Neuronal stem cell (in vitro differentiated cells): Measurements from ENCODE around the gene SUCNR1.

ENCODE experiments used
- DNase-seq: peaks from one replicate; pipeline ENCODE4 v3.0.0-alpha.2; 2013; ENCODE audit warnings: low spot score
- H2AFZ ChIP-seq: one replicate; pipeline ENCODE4 v1.6.1; 2013; ENCODE audit warnings: mild to moderate bottlenecking, low read length, inconsistent platforms
- H2AK5ac ChIP-seq: 2 replicates; pipeline ENCODE4 v1.6.1; 2013; ENCODE audit warnings: low read depth, mild to moderate bottlenecking, inconsistent platforms, low read length, moderate library complexity, mixed read lengths
- H2BK120ac ChIP-seq: 2 replicates; pipeline ENCODE4 v1.6.1; 2013; ENCODE audit warnings: low read depth, mild to moderate bottlenecking, inconsistent platforms, low read length, moderate library complexity, mixed read lengths
- H2BK12ac ChIP-seq: one replicate; pipeline ENCODE4 v1.6.1; 2013; ENCODE audit warnings: low read length, inconsistent platforms
- H2BK15ac ChIP-seq: 2 replicates; pipeline ENCODE4 v1.6.1; 2013; ENCODE audit warnings: mild to moderate bottlenecking, low read length, inconsistent platforms, mixed read lengths
- H2BK5ac ChIP-seq: one replicate; pipeline ENCODE4 v1.6.1; 2013; ENCODE audit warnings: inconsistent platforms, mild to moderate bottlenecking, low read length, moderate library complexity
- H3K14ac ChIP-seq: one replicate; pipeline ENCODE4 v1.6.1; 2013; ENCODE audit warnings: low read length, inconsistent platforms
- H3K18ac ChIP-seq: 2 replicates; pipeline ENCODE4 v1.6.1; 2013; ENCODE audit warnings: low read length, inconsistent platforms
- H3K23ac ChIP-seq: 2 replicates; pipeline ENCODE4 v1.6.1; 2013; ENCODE audit warnings: low read depth, mild to moderate bottlenecking, mixed read lengths, low read length, inconsistent platforms; ENCODE audit not compliant: poor library complexity
- H3K27ac ChIP-seq: replicated peaks from 3 replicates; pipeline ENCODE4 v1.5.1; 2013; ENCODE audit warnings: low read length, inconsistent platforms
- H3K27me3 ChIP-seq, 3 experiments: 2 replicates each; pipeline ENCODE4 v1.6.1; 2013; ENCODE audit warnings: low read length in 3 of 3, mild to moderate bottlenecking in 2 of 3, inconsistent platforms in 1 of 3, low read depth in 1 of 3, mixed read lengths in 1 of 3, moderate library complexity in 1 of 3; ENCODE audit not compliant: control insufficient read depth in 3 of 3, insufficient read depth in 3 of 3
- H3K36me3 ChIP-seq, 2 donors: replicated peaks in 1 of 2; 2 replicates each; pipeline ENCODE4 v1.6.1; 2013; ENCODE audit warnings: low read length in 2 of 2; ENCODE audit not compliant: control insufficient read depth in 2 of 2, insufficient read depth in 2 of 2
- H3K4ac ChIP-seq: 2 replicates; pipeline ENCODE4 v1.6.1; 2013; ENCODE audit warnings: inconsistent platforms, mild to moderate bottlenecking, low read length, moderate library complexity
- H3K4me1 ChIP-seq, 2 donors: 1 replicate in 1 of 2; 2 replicates in 1 of 2; pipeline ENCODE4 v1.6.1; 2013; ENCODE audit warnings: low read length in 2 of 2, low read depth in 1 of 2; ENCODE audit not compliant: control insufficient read depth in 2 of 2, insufficient read depth in 1 of 2
- H3K4me2 ChIP-seq: one replicate; pipeline ENCODE4 v1.6.1; 2013; ENCODE audit warnings: mild to moderate bottlenecking, low read length, inconsistent platforms; ENCODE audit not compliant: insufficient read depth, poor library complexity, severe bottlenecking
- H3K4me3 ChIP-seq, 2 donors: 2 replicates each; pipeline ENCODE4 v1.5.1; 2013; ENCODE audit warnings: low read length in 2 of 2, mild to moderate bottlenecking in 2 of 2, inconsistent platforms in 1 of 2, moderate library complexity in 1 of 2
- H3K79me1 ChIP-seq: one replicate; pipeline ENCODE4 v1.6.1; 2013; ENCODE audit warnings: low read depth, mild to moderate bottlenecking, inconsistent platforms, low read length, moderate library complexity
- H3K9ac ChIP-seq: one replicate; pipeline ENCODE4 v1.6.1; 2013; ENCODE audit warnings: mild to moderate bottlenecking, low read depth, low read length, inconsistent platforms; ENCODE audit not compliant: poor library complexity
- H3K9me3 ChIP-seq, 2 donors: replicated peaks in 1 of 2; 2 replicates each; pipeline versions ENCODE3 to v1.6.1; 2013; ENCODE audit warnings: low read length in 2 of 2, mild to moderate bottlenecking in 2 of 2, inconsistent platforms in 1 of 2, low read depth in 1 of 2, mixed read lengths in 1 of 2, moderate library complexity in 1 of 2; ENCODE audit not compliant: control insufficient read depth in 2 of 2, insufficient read depth in 1 of 2
- H4K8ac ChIP-seq: one replicate; pipeline ENCODE4 v1.6.1; 2013; ENCODE audit warnings: low read depth, mild to moderate bottlenecking, inconsistent platforms, low read length, moderate library complexity
- H4K91ac ChIP-seq: one replicate; pipeline ENCODE4 v1.6.1; 2013; ENCODE audit warnings: low read length, low read depth, mild to moderate bottlenecking, inconsistent platforms; ENCODE audit not compliant: poor library complexity
- WGBS, 2 donors: extraction: QIAGEN DNeasy Blood & Tissue Kit; methylation state at CpG; one replicate each; pipeline ENCODE4 v1.1.7; 2013; ENCODE audit warnings: missing lambda C conversion rate in 2 of 2, mixed read lengths in 1 of 2; ENCODE audit not compliant: insufficient read length in 2 of 2, insufficient replicate concordance in 1 of 2; ENCODE audit errors: extremely low coverage in 2 of 2; 5-methylcytosine and 5-hydroxymethylcytosine counted together

The SUCNR1 gene

DNA sequence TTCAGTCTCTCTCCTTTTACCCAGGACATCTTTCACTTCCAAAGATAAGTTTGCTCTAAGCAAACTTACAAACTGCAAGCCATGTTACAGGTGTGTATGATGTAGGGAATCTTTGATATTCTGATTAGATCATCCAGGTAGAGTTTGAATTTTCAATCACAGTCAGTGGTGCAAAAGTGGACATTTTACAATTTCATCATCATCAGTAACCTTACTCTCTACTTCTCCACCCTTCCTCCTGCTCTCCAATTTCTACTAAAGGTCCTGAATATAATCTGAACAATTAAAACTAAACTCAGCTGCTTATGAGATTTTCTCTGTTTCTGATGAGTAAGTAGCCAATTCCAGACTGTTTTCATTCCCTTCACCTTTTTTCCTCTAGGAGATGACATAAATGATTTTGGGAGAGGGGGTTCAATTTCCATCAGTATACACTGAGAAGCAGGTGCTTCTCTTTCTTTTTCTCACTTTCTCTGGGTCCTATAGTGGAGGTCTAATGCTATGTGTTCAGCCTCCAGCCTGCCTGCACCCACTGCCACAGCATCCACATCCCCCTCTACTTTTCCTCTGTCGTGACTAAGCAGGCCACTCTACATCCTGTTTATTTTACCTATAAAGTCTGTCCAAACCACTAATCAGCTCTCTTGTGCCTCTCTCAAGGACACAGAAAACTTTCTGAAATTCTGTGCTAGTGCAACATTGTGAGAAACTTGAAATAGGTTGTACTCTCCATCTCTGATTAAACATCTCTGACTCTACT, 27.6 kb downstream of the SUCNR1 start:
- Histone ChIP-seq H2BK5ac (no peak overlapping the region), H3K4me3 (no peak overlapping the region), H3K23ac (no peak overlapping the region), H2AFZ (no peak overlapping the region), H3K27ac (no peak overlapping the region), H3K9me3 (no peaks in the 10 kb centered on the region), H2BK12ac (no peak overlapping the region), H3K4me1 (peaks cover 4 to 6% of the 10 kb centered on the region in 2 donors), H3K18ac (no peak overlapping the region), H2AK5ac (no peak overlapping the region), H3K14ac (no peak overlapping the region), H4K8ac (no peak overlapping the region), H3K4me2 (no peak overlapping the region), H3K79me1 (no peaks in the 10 kb centered on the region), H3K27me3 (no peaks in the 10 kb centered on the region), H4K91ac (no peak overlapping the region), H2BK15ac (no peak overlapping the region), H2BK120ac (no peak overlapping the region), H3K9ac (no peak overlapping the region), H3K36me3 (no peaks in the 10 kb centered on the region), H3K4ac (no peak overlapping the region)
- no peak for DNase-seq
- no CpG with 5 or more reads among the region's 1 CpG for WGBS, 2 donors

- Histone ChIP-seq H4K8ac (no peak overlapping the region), H3K9ac (no peak overlapping the region), H2BK5ac (no peak overlapping the region), H3K9me3 (no peaks in the 10 kb centered on the region), H2BK120ac (no peak overlapping the region), H3K36me3 (no peaks in the 10 kb centered on the region), H3K27ac (peak overlapping the region; percentile 28), H2BK15ac (no peak overlapping the region), H2AK5ac (no peak overlapping the region), H3K4me1 (peaks cover 4 to 6% of the 10 kb centered on the region in 2 donors), H3K4me3 (no peak overlapping the region), H3K14ac (no peak overlapping the region), H3K23ac (no peak overlapping the region), H2AFZ (no peak overlapping the region), H3K79me1 (no peaks in the 10 kb centered on the region), H3K4me2 (no peak overlapping the region), H3K27me3 (no peaks in the 10 kb centered on the region), H2BK12ac (no peak overlapping the region), H3K18ac (no peak overlapping the region), H4K91ac (no peak overlapping the region), H3K4ac (no peak overlapping the region)
- DNase-seq = no peak
- no CpG with 5 or more reads among the region's 3 CpGs for WGBS, 2 donors
These were observed 28.3 kb downstream of the SUCNR1 start for GRCh38 chr3:151901644-151902285.

- Histone ChIP-seq H2BK120ac (no peak overlapping the region), H3K27ac (no peak overlapping the region), H4K8ac (no peak overlapping the region), H2BK12ac (no peak overlapping the region), H3K18ac (no peak overlapping the region), H3K79me1 (no peaks in the 10 kb centered on the region), H3K4ac (no peak overlapping the region), H2BK5ac (no peak overlapping the region), H3K36me3 (no peaks in the 10 kb centered on the region), H3K9me3 (no peaks in the 10 kb centered on the region), H3K9ac (no peak overlapping the region), H3K4me2 (no peak overlapping the region), H4K91ac (no peak overlapping the region), H3K27me3 (no peaks in the 10 kb centered on the region), H3K4me1 (peaks cover 4 to 6% of the 10 kb centered on the region in 2 donors), H3K23ac (no peak overlapping the region), H2BK15ac (no peak overlapping the region), H3K14ac (no peak overlapping the region), H2AFZ (no peak overlapping the region), H3K4me3 (no peak overlapping the region), H2AK5ac (no peak overlapping the region)
- no CpG with 5 or more reads among the region's 2 CpGs for whole genome bisulfite sequencing, 2 donors
- no peak for DNase-seq
These were observed 30.1 kb downstream of the SUCNR1 start for GRCh38 chr3:151903501-151903991.

DNA sequence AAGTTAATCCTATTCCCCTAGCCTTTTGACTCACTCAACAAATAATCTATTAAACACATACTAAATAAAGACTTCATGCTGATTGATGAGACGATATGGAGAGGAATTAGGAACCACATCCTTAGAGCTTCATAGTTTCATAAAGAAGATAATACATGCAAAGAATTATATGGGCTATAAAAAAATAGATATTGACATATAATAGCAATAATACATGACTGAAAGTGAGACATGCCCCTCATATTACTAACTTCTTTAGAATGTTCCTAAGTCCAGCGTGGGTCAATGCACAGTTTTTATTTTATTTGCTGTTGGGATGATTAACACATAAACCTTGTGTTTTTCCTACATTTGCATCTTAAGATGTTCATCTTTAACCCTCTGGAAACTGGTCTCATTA, 32.2 kb downstream of the SUCNR1 start:
- Histone ChIP-seq H3K27ac (no peak overlapping the region), H3K27me3 (no peaks in the 10 kb centered on the region), H3K23ac (no peak overlapping the region), H4K91ac (no peak overlapping the region), H3K4me2 (no peak overlapping the region), H4K8ac (no peak overlapping the region), H3K4me3 (no peak overlapping the region), H2AK5ac (no peak overlapping the region), H3K14ac (no peak overlapping the region), H2BK15ac (no peak overlapping the region), H2AFZ (no peak overlapping the region), H3K9me3 (no peaks in the 10 kb centered on the region), H3K36me3 (no peaks in the 10 kb centered on the region), H2BK12ac (no peak overlapping the region), H3K18ac (no peak overlapping the region), H3K9ac (no peak overlapping the region), H2BK5ac (no peak overlapping the region), H2BK120ac (no peak overlapping the region), H3K79me1 (no peaks in the 10 kb centered on the region), H3K4ac (no peak overlapping the region), H3K4me1 (peaks cover 4 to 6% of the 10 kb centered on the region in 2 donors)
- DNase-seq = no peak
- no CpG with 5 or more reads among the region's 2 CpGs for WGBS, 2 donors
